ENCODE results near the gene CFAP54.

- TF ChIP-seq CTCF (conservative IDR thresholded peaks at IDR 0.05; ENCODE audit: low read depth, low read length) = no peak
- no peak for TF ChIP-seq ELK1 (IDR thresholded peaks at IDR 0.05; ENCODE audit: borderline replicate concordance, low read depth, low read length)
- TF ChIP-seq POLR2A (IDR thresholded peaks at IDR 0.05; ENCODE audit: low read depth, low read length) = no peak
- no peak for TF ChIP-seq FOS (IDR thresholded peaks at IDR 0.05; ENCODE audit: low read depth, low read length)
- no peak for TF ChIP-seq MAZ (IDR thresholded peaks at IDR 0.05; ENCODE audit: borderline replicate concordance, low read depth, low read length)
- no peak for TF ChIP-seq RAD21 (IDR thresholded peaks at IDR 0.05; ENCODE audit: low read length)
- no peak for TF ChIP-seq CEBPB (IDR thresholded peaks at IDR 0.05; ENCODE audit: low read depth, low read length)
- TF ChIP-seq RFX5 (IDR thresholded peaks at IDR 0.05; ENCODE audit: low read depth, low read length) = no peak
- TF ChIP-seq BHLHE40 (IDR thresholded peaks at IDR 0.05; ENCODE audit: low read depth, low read length) = no peak
Observed at GRCh38 chr12:96548384-96548783, 59.0 kb downstream of the CFAP54 start.

All from IMR-90 (cell line).